ENCODE data around the gene DNAJB9. TPM values are rescaled to one million over a fixed set of nuclear protein-coding genes. Genes with fewer than 3 reads are reported as not detected.

Gene DNAJB9
- total and polyA plus RNA-seq, 7 donors = 25.5 to 55.0 (median 33.8) TPM

DNA sequence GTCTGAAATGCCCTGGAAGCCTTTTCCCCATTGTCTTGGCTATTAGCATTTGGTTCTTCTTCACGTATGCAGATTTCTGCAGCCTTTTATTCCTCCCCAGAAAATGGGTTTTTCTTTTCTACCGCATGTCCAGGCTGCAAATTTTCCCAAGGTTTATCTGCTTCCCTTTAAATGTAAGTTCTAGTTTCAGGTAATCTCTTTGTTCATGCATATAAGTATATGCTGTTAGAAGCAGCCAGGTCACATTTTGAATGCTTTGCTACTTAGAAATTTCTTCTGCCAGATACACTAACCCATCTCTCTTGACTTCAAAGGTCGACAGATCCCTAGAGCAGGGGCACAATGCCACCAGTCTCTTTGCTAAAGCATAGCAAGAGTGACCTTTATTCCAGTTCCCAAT is 12.5 kb upstream of the DNAJB9 start:
- 97 to 99% (median 97%) methylated on average over 3 of the region's 3 CpGs for WGBS, 3 donors
- Histone ChIP-seq H3K27ac (no peak overlapping the region), H3K36me3 (ENCODE audit: insufficient read depth in 1 of 2, low read depth in 1 of 2) (peaks cover 0 to 3% of the 10 kb centered on the region in 2 donors), H3K27me3 (ENCODE audit: insufficient read depth in 3 of 3, low read length in 2 of 3) (no peaks in the 10 kb centered on the region), H3K4me1 (no peaks in the 10 kb centered on the region), H3K4me3 (no peak overlapping the region), H3K9me3 (no peaks in the 10 kb centered on the region)
- TF ChIP-seq, protein P1, sequence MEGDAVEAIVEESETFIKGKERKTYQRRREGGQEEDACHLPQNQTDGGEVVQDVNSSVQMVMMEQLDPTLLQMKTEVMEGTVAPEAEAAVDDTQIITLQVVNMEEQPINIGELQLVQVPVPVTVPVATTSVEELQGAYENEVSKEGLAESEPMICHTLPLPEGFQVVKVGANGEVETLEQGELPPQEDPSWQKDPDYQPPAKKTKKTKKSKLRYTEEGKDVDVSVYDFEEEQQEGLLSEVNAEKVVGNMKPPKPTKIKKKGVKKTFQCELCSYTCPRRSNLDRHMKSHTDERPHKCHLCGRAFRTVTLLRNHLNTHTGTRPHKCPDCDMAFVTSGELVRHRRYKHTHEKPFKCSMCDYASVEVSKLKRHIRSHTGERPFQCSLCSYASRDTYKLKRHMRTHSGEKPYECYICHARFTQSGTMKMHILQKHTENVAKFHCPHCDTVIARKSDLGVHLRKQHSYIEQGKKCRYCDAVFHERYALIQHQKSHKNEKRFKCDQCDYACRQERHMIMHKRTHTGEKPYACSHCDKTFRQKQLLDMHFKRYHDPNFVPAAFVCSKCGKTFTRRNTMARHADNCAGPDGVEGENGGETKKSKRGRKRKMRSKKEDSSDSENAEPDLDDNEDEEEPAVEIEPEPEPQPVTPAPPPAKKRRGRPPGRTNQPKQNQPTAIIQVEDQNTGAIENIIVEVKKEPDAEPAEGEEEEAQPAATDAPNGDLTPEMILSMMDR (IDR thresholded peaks at IDR 0.05) = no peak
- DNase-seq (no peak), ATAC-seq (no peak)
- intact Hi-C loops (cut with DNase I) = no loop called here

DNA sequence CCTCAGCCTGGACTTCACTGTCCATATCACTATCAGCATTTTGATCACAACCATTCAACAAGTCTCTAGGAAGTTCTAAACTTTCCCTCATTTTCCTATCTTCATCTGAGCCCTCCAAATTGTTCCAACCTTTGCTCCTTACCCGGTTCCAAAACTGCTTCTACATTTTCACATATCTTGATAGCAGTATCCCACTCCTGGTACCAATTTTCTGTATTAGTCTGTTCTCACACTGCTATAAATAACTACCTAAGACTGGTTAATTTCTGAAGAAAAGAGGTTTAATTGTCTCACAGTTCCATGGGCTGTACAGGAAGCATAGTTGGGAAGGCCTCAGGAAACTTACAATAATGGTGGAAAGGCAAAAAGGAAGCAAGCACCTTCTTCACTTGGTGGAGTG is 12.1 kb upstream of the DNAJB9 start:
- Histone ChIP-seq H3K27ac (no peak overlapping the region), H3K27me3 (ENCODE audit: insufficient read depth in 3 of 3, low read length in 2 of 3) (no peaks in the 10 kb centered on the region), H3K4me3 (no peak overlapping the region), H3K4me1 (no peaks in the 10 kb centered on the region), H3K9me3 (no peaks in the 10 kb centered on the region), H3K36me3 (ENCODE audit: insufficient read depth in 1 of 2, low read depth in 1 of 2) (peaks cover 0 to 3% of the 10 kb centered on the region in 2 donors)
- intact Hi-C loops (cut with DNase I) = no loop called here
- DNase-seq (no peak), ATAC-seq (no peak)
- TF ChIP-seq, protein P1 (IDR thresholded peaks at IDR 0.05) = no peak
- WGBS, 3 donors = 97 to 100% (median 98%) methylated on average over 1 of the region's 1 CpG

DNA sequence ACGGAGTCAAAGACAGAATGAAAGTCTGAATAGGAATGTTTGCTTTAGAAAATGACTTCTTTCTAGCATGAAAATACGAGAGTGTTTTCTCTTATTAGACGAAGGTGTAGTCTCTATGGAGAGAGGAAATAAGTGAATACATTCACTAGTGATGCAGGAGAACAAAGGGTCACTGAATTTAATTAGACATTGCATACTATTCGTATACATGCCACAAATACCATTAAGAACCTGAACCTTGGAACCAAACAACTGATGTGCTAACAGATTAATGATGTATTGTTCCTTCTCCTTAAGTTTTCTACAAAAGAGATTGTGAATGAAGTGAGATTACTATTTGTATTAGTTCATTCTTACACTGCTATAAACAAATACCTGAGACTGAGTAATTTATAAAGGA is 10.4 kb upstream of the DNAJB9 start:
- ATAC-seq (no peak), DNase-seq (no peak)
- Histone ChIP-seq H3K9me3 (no peaks in the 10 kb centered on the region), H3K27ac (no peak overlapping the region), H3K4me3 (no peak overlapping the region), H3K4me1 (no peaks in the 10 kb centered on the region), H3K27me3 (ENCODE audit: insufficient read depth in 3 of 3, low read length in 2 of 3) (no peaks in the 10 kb centered on the region), H3K36me3 (ENCODE audit: insufficient read depth in 1 of 2, low read depth in 1 of 2) (peaks cover 0 to 10% of the 10 kb centered on the region in 2 donors)
- 92 to 95% (median 94%) methylated on average over 4 of the region's 4 CpGs for WGBS, 3 donors
- TF ChIP-seq, protein P1 (IDR thresholded peaks at IDR 0.05) = no peak
- intact Hi-C loops (cut with DNase I) = no loop called here

DNA sequence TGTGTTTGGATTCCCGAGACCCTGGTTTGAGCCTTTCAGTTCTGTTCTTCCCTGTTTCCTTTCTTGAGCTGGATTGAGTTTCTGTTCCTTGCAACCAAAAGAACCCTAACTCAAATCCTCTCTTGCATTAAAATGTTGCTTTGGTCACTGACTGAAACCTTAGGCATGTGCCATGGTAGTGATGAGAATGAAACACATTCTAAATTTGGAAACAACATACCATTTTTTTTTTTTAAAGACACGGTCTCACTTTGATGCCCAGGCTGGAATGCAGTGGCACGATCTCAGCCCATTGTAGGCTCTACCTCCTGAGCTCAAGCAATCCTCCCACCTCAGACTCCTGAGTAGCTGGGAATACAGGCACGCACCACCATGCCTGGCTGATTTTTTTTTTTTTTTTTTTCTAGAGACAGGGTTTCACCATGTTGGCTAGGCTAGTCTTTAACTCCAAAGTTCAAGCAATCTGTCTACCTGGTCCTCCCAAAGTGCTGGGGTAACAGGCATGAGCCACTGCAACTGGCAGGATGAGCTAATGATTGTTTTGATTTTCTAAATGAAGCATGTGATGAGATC is 8.5 kb upstream of the DNAJB9 start:
- WGBS, 3 donors = 64 to 79% (median 70%) methylated on average over 4 of the region's 4 CpGs
- TF ChIP-seq, protein P1 (IDR thresholded peaks at IDR 0.05) = no peak
- no peaks in the 10 kb centered on the region for H3K9me3 ChIP-seq
- intact Hi-C loops (cut with DNase I) = no loop called here
- H3K4me3 ChIP-seq = no peak overlapping the region
- ATAC-seq = peak; percentile 79 to 94 (median 92)
- peaks cover 0 to 25% of the 10 kb centered on the region in 2 donors for H3K36me3 ChIP-seq (ENCODE audit: insufficient read depth in 1 of 2, low read depth in 1 of 2)
- H3K27me3 ChIP-seq (ENCODE audit: insufficient read depth in 3 of 3, low read length in 2 of 3) = no peaks in the 10 kb centered on the region
- H3K27ac ChIP-seq = peak overlapping the region; percentile 44
- no peak for DNase-seq
- H3K4me1 ChIP-seq = peaks cover 3% of the 10 kb centered on the region

DNA sequence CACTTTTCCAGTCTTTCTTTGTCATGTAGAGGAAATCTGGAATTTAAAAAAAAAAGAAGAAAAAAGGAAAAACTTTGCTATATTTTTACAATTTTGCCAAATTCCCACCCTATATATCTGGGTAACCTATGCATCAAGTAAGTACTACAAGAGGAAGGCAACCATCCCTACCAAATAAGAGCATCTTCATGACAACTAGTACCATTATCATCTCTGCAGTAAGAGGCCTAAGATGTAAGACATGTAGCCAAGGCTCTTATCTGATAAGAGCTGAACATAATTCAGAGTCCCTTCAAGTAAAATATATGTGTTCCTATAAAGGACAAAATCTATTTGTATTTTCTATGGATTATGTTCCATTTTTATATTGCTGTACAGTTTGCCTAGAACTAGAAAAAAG is 3.7 kb upstream of the DNAJB9 start:
- ATAC-seq (no peak), DNase-seq (no peak)
- Histone ChIP-seq H3K9me3 (no peaks in the 10 kb centered on the region), H3K4me3 (no peak overlapping the region), H3K27ac (peak overlapping the region; percentile 2), H3K27me3 (ENCODE audit: insufficient read depth in 3 of 3, low read length in 2 of 3) (no peaks in the 10 kb centered on the region), H3K36me3 (ENCODE audit: insufficient read depth in 1 of 2, low read depth in 1 of 2) (peaks cover 0 to 25% of the 10 kb centered on the region in 2 donors), H3K4me1 (peaks cover 30% of the 10 kb centered on the region)
- intact Hi-C loops (cut with DNase I) = no loop called here
- TF ChIP-seq, protein P1 (IDR thresholded peaks at IDR 0.05) = no peak

All from psoas muscle (tissue), 8 donors.